HUES48 (cell line): ENCODE data around the gene ACAP1.

Source experiments
- H3K27ac ChIP-seq: one replicate; pipeline ENCODE4 v1.7.0; 2013; ENCODE audit warnings: low read depth, low read length, inconsistent platforms
- H3K27me3 ChIP-seq: 2 replicates; pipeline ENCODE4 v1.6.1; 2013; ENCODE audit warnings: mild to moderate bottlenecking, low read length; ENCODE audit not compliant: control insufficient read depth, insufficient read depth
- H3K36me3 ChIP-seq: 2 replicates; pipeline ENCODE4 v1.6.1; 2013; ENCODE audit warnings: low read length; ENCODE audit not compliant: control insufficient read depth, insufficient read depth
- H3K4me1 ChIP-seq: 2 replicates; pipeline ENCODE4 v1.6.1; 2013; ENCODE audit warnings: mild to moderate bottlenecking, low read length; ENCODE audit not compliant: control insufficient read depth, insufficient read depth
- H3K4me3 ChIP-seq: 2 replicates; pipeline ENCODE4 v1.5.1; 2013; ENCODE audit warnings: mild to moderate bottlenecking, low read depth, low read length
- H3K9ac ChIP-seq: 2 replicates; pipeline ENCODE4 v1.6.1; 2013; ENCODE audit warnings: mild to moderate bottlenecking, low read depth, low read length, moderate library complexity
- H3K9me3 ChIP-seq: 2 replicates; pipeline ENCODE4 v1.6.1; 2013; ENCODE audit warnings: low read length; ENCODE audit not compliant: control insufficient read depth, insufficient read depth

ACAP1 gene

GRCh38 chr17:7312432-7313087 lies 23.8 kb upstream of the ACAP1 start:
- Histone ChIP-seq H3K9ac (no peak overlapping the region), H3K27ac (peak overlapping the region; percentile 71), H3K4me1 (peaks cover 13% of the 10 kb centered on the region; the same call in 1 of the 2 replicates), H3K9me3 (no peaks in the 10 kb centered on the region), H3K36me3 (peaks cover 66% of the 10 kb centered on the region), H3K4me3 (no peak overlapping the region), H3K27me3 (no peaks in the 10 kb centered on the region)

GRCh38 chr17:7313088-7313889 lies 23.0 kb upstream of the ACAP1 start:
- Histone ChIP-seq H3K27ac (peak overlapping the region; percentile 71), H3K36me3 (peaks cover 73% of the 10 kb centered on the region), H3K4me1 (peaks cover 13% of the 10 kb centered on the region; the same call in 1 of the 2 replicates), H3K9me3 (no peaks in the 10 kb centered on the region), H3K9ac (no peak overlapping the region), H3K27me3 (no peaks in the 10 kb centered on the region), H3K4me3 (0 out of 2 replicates have a peak overlapping the region, but pooled peaks have one; percentile 80)

GRCh38 chr17:7313890-7314718 lies 22.2 kb upstream of the ACAP1 start:
- Histone ChIP-seq H3K9me3 (no peaks in the 10 kb centered on the region), H3K27ac (peak overlapping the region; percentile 93), H3K36me3 (peaks cover 80% of the 10 kb centered on the region), H3K27me3 (no peaks in the 10 kb centered on the region), H3K4me1 (peaks cover 12% of the 10 kb centered on the region; the same call in 1 of the 2 replicates), H3K9ac (peak overlapping the region; percentile 66), H3K4me3 (peak overlapping the region; percentile 80)

- Histone ChIP-seq H3K27ac (peak within 1 kb of the TSS; percentile 93), H3K9ac (peak within 1 kb of the TSS; percentile 66), H3K9me3 (no peaks in the 10 kb centered on the region), H3K36me3 (peaks cover 73% of the 10 kb centered on the region), H3K27me3 (no peaks in the 10 kb centered on the region), H3K4me1 (peaks cover 6% of the 10 kb centered on the region; the same call in 1 of the 2 replicates), H3K4me3 (peak within 1 kb of the TSS; percentile 80)
Measured at GRCh38 chr17:7314719-7315569, 21.4 kb upstream of the ACAP1 start, which contains the start of gene GPS2. GPS2 (minus strand) TSS chr17:7315360; CDS start chr17:7315052, 308 bp downstream.

GRCh38 chr17:7315570-7316235 lies 20.6 kb upstream of the ACAP1 start:
- H3K4me3 ChIP-seq: peak overlapping the region; percentile 80
- H3K27me3 ChIP-seq: no peaks in the 10 kb centered on the region
- 0 out of 2 replicates have a peak, but pooled peaks cover 4% of the 10 kb centered on the region for H3K4me1 ChIP-seq
- peaks cover 73% of the 10 kb centered on the region for H3K36me3 ChIP-seq
- no peaks in the 10 kb centered on the region for H3K9me3 ChIP-seq
- peak overlapping the region; percentile 66; the same call in 1 of the 2 replicates for H3K9ac ChIP-seq
- peak overlapping the region; percentile 93 for H3K27ac ChIP-seq

GRCh38 chr17:7317161-7317803 lies 19.0 kb upstream of the ACAP1 start:
- no peak overlapping the region for H3K27ac ChIP-seq
- 0 out of 2 replicates have a peak, but pooled peaks cover 4% of the 10 kb centered on the region for H3K4me1 ChIP-seq
- no peaks in the 10 kb centered on the region for H3K27me3 ChIP-seq
- no peak overlapping the region for H3K9ac ChIP-seq
- H3K9me3 ChIP-seq: no peaks in the 10 kb centered on the region
- no peak overlapping the region for H3K4me3 ChIP-seq
- peaks cover 74% of the 10 kb centered on the region for H3K36me3 ChIP-seq

- Histone ChIP-seq H3K36me3 (peaks cover 74% of the 10 kb centered on the region), H3K4me3 (no peak overlapping the region), H3K27ac (no peak overlapping the region), H3K9me3 (no peaks in the 10 kb centered on the region), H3K9ac (no peak overlapping the region), H3K4me1 (0 out of 2 replicates have a peak, but pooled peaks cover 4% of the 10 kb centered on the region), H3K27me3 (no peaks in the 10 kb centered on the region)
Measured at GRCh38 chr17:7318121-7318860, 18.0 kb upstream of the ACAP1 start.

GRCh38 chr17:7321466-7321865 lies 14.9 kb upstream of the ACAP1 start:
- Histone ChIP-seq H3K4me3 (no peak overlapping the region), H3K4me1 (no peaks in the 10 kb centered on the region), H3K9ac (no peak overlapping the region), H3K27ac (no peak overlapping the region), H3K9me3 (no peaks in the 10 kb centered on the region), H3K36me3 (peaks cover 87% of the 10 kb centered on the region), H3K27me3 (no peaks in the 10 kb centered on the region)
